ENCODE data around the gene ENDOU. TPM values are rescaled to one million over a fixed set of nuclear protein-coding genes. Genes with fewer than 3 reads are reported as not detected.
A peak's percentile ranks its signal among the peaks of the same experiment; 100 is the strongest.

The ENDOU gene
- total RNA-seq, 4 donors from 2014 or later = 0.32 TPM; not detected in 3

- Histone ChIP-seq H3K36me3 (no peaks in the 10 kb centered on the region), H3K9me3 (no peaks in the 10 kb centered on the region), H3K27ac (peak overlapping the region; percentile 74 to 85 (median 77)), H3K27me3 (no peaks in the 10 kb centered on the region), H3K4me1 (peaks cover 24 to 42% (median 27%) of the 10 kb centered on the region in 4 donors), H3K4me3 (no peak overlapping the region)
- intact Hi-C loops (cut with DNase I; ENCODE audit: low total_unique reads) = loop anchor here (2.0 kb wide), 1 partner anchor 17 kb away; no protein-coding TSS in a partner anchor
- TF ChIP-seq POLR2AphosphoS5 (IDR thresholded peaks at IDR 0.05) (no peak), EP300 (IDR thresholded peaks at IDR 0.05; ENCODE audit: low read depth) (no peak), CTCF (IDR thresholded peaks at IDR 0.05) (no peak), POLR2A (IDR thresholded peaks at IDR 0.05) (no peak)
- DNase-seq = no peak
- in situ Hi-C loops (cut with MboI; ENCODE audit: low pct_ligation_motif_present in 1 of 4, low pct_unique_long_range_greater_than_20kb in 1 of 4, low sequenced_read_pairs in 3 of 4) = loop anchor here in 2 of 4 donors (25.0 kb wide), 2 partner anchors 102 to 227 kb away; partner anchors contain the start of gene TMEM106C (in 1 of the 2)
- 85 to 100% methylated on average over 1 to 11 of the region's 11 CpGs for WGBS, 2 donors (ENCODE audit: low coverage in 1 of 2)
These were observed 10.4 kb upstream of the ENDOU start for GRCh38 chr12:47735649-47736048.

- Histone ChIP-seq H3K9me3 (no peaks in the 10 kb centered on the region), H3K27ac (peak overlapping the region; percentile 74 to 85 (median 77)), H3K4me3 (no peak overlapping the region), H3K27me3 (no peaks in the 10 kb centered on the region), H3K4me1 (peaks cover 22 to 35% (median 26%) of the 10 kb centered on the region in 4 donors), H3K36me3 (no peaks in the 10 kb centered on the region)
- 51 to 82% methylated on average over 2 to 12 of the region's 12 CpGs for WGBS, 2 donors (ENCODE audit: low coverage in 1 of 2)
- no peak for DNase-seq
- TF ChIP-seq EP300 (IDR thresholded peaks at IDR 0.05; ENCODE audit: low read depth) (no peak), CTCF (IDR thresholded peaks at IDR 0.05) (no peak), POLR2A (IDR thresholded peaks at IDR 0.05) (no peak), POLR2AphosphoS5 (IDR thresholded peaks at IDR 0.05) (no peak)
- in situ Hi-C loops (cut with MboI; ENCODE audit: low pct_ligation_motif_present in 1 of 4, low pct_unique_long_range_greater_than_20kb in 1 of 4, low sequenced_read_pairs in 3 of 4) (loop anchor here in 2 of 4 donors (25.0 kb wide), 2 partner anchors 102 to 227 kb away; partner anchors contain the start of gene TMEM106C (in 1 of the 2)), intact Hi-C loops (cut with DNase I; ENCODE audit: low total_unique reads) (no loop called here)
These were observed 9.6 kb upstream of the ENDOU start for GRCh38 chr12:47734725-47735480.

- 91% methylated on average over 4 of the region's 4 CpGs; no CpG with 5 or more reads in 1 of the 2 donors for WGBS, 2 donors (ENCODE audit: low coverage in 1 of 2)
- H3K9me3 ChIP-seq = no peaks in the 10 kb centered on the region
- in situ Hi-C loops (cut with MboI; ENCODE audit: low pct_ligation_motif_present in 1 of 4, low pct_unique_long_range_greater_than_20kb in 1 of 4, low sequenced_read_pairs in 3 of 4) = loop anchor here in 2 of 4 donors (25.0 kb wide), 2 partner anchors 104 to 229 kb away; partner anchors contain the start of gene TMEM106C (in 1 of the 2)
- no peaks in the 10 kb centered on the region for H3K36me3 ChIP-seq
- peaks cover 22 to 29% (median 26%) of the 10 kb centered on the region in 4 donors for H3K4me1 ChIP-seq
- no peak overlapping the region for H3K4me3 ChIP-seq
- intact Hi-C loops (cut with DNase I; ENCODE audit: low total_unique reads) = no loop called here
- no peak for DNase-seq
- H3K27ac ChIP-seq = no peak overlapping the region
- TF ChIP-seq EP300 (IDR thresholded peaks at IDR 0.05; ENCODE audit: low read depth) = no peak
- no peak for TF ChIP-seq CTCF (IDR thresholded peaks at IDR 0.05)
- TF ChIP-seq POLR2AphosphoS5 (IDR thresholded peaks at IDR 0.05) = no peak
- TF ChIP-seq POLR2A (IDR thresholded peaks at IDR 0.05) = no peak
- H3K27me3 ChIP-seq = no peaks in the 10 kb centered on the region
These were observed 7.9 kb upstream of the ENDOU start for GRCh38 chr12:47733142-47733541.

GRCh38 chr12:47732504-47732903 lies 7.2 kb upstream of the ENDOU start:
- H3K27ac ChIP-seq = no peak overlapping the region
- H3K4me3 ChIP-seq = no peak overlapping the region
- TF ChIP-seq POLR2A (IDR thresholded peaks at IDR 0.05) (no peak), EP300 (IDR thresholded peaks at IDR 0.05; ENCODE audit: low read depth) (no peak), CTCF (IDR thresholded peaks at IDR 0.05) (no peak), POLR2AphosphoS5 (IDR thresholded peaks at IDR 0.05) (no peak)
- intact Hi-C loops (cut with DNase I; ENCODE audit: low total_unique reads) = no loop called here
- in situ Hi-C loops (cut with MboI; ENCODE audit: low pct_ligation_motif_present in 1 of 4, low pct_unique_long_range_greater_than_20kb in 1 of 4, low sequenced_read_pairs in 3 of 4) = loop anchor here in 2 of 4 donors (25.0 kb wide), 2 partner anchors 105 to 230 kb away; partner anchors contain the start of gene TMEM106C (in 1 of the 2)
- WGBS, 2 donors (ENCODE audit: low coverage in 1 of 2) = 94% methylated on average over 2 of the region's 2 CpGs; no CpG with 5 or more reads in 1 of the 2 donors
- DNase-seq = no peak
- no peaks in the 10 kb centered on the region for H3K36me3 ChIP-seq
- no peaks in the 10 kb centered on the region for H3K9me3 ChIP-seq
- H3K27me3 ChIP-seq = no peaks in the 10 kb centered on the region
- H3K4me1 ChIP-seq = peaks cover 18 to 24% (median 23%) of the 10 kb centered on the region in 4 donors
